Inferior parietal cortex (tissue), 1 donor: ENCODE results near the gene IPPK.
A peak's percentile ranks its signal among the peaks of the same experiment; 100 is the strongest.

Experiments
- DNase-seq: peaks from one replicate; pipeline ENCODE4 v3.0.0-alpha.2; 2016; ENCODE audit errors: extremely low spot score

IPPK gene

DNA sequence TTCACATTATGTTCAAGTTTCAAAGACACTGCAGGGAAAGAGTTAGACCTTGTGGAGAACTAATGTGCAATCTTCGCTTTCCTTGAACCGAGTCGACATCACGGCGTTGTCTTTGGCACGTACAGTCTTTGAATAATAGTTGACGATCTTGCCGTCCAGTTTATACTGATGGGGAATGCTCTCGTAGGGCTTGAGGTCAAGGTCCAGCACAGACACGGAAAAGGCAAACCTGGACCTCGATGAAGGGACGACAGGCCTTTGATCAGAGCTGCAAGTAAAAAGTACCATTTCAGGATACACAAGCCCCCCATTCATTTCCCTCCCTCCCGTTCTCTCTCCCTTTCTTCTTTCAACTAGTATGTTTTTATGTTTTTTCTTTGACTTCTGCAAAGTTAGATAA lies 54.1 kb downstream of the IPPK start:
- DNase-seq: no peak

GRCh38 chr9:92614763-92615461 lies 55.0 kb downstream of the IPPK start:
- DNase-seq: no peak

- no peak for DNase-seq
Measured at GRCh38 chr9:92614123-92614510, 55.8 kb downstream of the IPPK start.

GRCh38 chr9:92613268-92614122 lies 56.4 kb downstream of the IPPK start:
- no peak for DNase-seq

DNA sequence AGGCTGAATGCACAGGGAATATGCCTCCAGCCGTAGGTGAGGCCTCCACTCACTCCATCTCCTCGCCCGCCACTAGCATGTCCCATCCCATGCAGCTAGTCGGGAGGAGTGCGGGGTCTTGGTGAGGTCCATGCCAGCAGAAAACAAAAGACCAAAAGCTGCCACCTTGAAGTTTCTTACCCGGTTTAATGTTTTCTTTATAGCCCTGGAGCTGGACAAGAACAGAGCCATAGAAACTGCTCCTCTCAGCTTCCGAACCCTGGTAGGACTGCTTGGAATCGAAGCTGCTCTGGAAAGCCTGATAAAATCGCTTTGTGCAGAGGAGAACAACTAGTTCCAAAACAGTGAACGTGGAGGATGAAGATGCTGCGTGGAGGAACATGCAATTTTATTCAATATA lies 57.1 kb downstream of the IPPK start:
- peak; percentile 26 for DNase-seq

GRCh38 chr9:92612292-92612691 lies 57.6 kb downstream of the IPPK start:
- DNase-seq: no peak

DNA sequence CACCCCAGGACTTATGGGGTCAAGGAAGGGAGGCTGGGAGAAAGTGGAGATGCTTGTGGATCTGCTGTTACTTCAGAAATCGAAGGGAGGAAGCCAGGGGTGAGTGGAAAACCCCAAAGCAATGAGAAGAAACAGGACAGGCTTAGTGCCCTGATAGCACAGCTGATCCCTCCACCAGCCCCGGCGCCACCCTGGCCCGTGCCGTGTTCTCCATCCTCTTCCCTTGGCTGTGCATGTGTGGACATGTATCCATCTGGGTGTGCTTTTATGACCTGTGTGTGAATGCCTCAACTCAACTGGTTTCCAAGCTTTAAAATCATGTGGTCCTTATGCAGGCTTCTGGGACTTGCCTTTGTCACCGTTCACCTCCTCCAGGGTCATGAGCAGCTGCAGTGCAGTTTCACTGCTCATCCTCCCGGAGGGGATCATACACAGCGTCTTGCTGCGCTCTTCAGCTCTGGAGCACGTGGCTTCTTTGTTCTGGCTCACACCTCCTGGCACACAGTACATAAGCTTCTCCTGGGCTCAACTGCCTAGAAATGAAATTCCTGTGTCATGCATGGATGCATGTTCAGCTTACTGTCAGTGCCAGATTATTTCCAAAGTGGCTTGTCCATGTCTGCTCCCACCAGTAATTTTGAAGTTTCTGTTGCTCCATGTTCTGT lies 58.2 kb downstream of the IPPK start:
- no peak for DNase-seq

DNA sequence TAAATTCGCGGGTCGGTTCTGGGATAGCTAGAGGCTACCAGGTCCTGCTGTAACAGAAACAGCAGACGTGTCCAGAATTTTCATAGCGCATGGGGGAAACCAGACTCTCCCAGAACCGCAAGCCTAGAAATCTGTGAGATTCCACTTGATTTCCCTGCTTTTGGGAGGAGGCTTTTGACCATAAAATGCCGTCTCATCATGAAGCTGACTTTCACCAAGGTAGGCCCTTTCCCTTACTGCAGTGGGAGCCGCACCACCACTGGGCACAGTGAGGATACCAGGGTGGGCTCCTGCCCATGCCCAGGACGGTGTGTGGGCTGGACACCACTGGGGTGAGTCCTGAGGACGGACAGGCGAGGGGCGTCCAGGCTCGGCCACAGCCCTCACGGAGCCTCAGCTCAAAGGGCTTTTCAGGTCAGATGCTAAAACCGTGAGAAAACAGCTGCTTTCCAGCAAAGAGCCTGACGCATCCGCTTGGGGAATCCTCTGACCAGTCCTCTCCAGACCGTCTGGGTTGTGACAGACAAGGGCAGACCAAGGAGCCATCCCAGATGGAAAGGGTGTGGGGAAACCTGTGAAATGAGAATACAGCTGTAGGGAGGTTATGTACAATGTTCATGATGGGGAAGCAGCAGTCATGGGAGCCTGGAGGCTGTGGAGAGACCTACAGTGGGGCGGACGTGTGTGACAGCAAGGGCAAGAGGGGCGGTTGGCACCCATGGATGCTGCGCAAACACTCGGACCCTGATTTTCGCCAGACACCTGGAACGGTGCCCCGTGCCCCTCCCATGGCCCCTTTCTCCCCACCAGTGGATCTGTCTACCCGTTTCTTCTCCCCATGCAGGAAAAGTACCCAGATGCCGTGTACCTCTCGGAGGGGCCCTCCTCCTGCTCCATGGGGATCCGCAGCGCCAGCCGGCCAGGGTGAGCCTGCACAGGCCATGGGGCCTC lies 59.2 kb downstream of the IPPK start:
- DNase-seq: no peak

- DNase-seq: peak; percentile 31
Measured at GRCh38 chr9:92608909-92609445, 61.0 kb downstream of the IPPK start.

DNA sequence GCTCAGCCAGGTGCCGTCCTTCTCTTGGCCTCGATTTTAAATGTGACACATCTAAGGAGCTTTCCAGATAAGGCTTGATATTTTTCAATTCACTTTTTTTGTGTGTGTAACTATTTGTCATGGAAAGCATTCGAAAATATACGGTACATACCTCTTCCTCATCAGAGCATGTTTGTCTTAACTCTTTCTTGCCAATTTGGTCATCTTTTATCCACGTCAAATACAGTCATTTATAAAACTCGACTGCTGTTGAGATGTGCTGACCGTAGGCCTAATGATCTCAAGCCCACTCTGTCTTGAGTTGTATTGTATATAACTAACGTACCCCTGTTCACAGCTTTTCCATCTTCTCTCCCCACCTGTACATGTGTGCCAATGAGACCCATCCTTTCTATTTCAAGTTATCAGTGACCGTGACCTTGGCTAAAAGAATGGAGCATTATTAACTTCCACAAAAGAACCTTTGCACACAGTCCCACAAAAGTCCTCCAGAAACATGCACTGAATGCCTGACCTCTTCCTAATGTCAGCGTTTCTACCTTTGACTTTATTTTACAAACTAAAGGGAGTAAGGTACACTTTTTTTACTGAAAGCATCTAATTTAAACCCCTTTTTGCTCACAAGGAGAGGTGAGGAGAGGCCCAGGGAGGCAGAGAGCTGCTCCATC lies 61.6 kb downstream of the IPPK start:
- DNase-seq: no peak

- DNase-seq: no peak
Measured at GRCh38 chr9:92607773-92608172, 62.2 kb downstream of the IPPK start.

- DNase-seq: no peak
Measured at GRCh38 chr9:92607088-92607487, 62.8 kb downstream of the IPPK start.

DNA sequence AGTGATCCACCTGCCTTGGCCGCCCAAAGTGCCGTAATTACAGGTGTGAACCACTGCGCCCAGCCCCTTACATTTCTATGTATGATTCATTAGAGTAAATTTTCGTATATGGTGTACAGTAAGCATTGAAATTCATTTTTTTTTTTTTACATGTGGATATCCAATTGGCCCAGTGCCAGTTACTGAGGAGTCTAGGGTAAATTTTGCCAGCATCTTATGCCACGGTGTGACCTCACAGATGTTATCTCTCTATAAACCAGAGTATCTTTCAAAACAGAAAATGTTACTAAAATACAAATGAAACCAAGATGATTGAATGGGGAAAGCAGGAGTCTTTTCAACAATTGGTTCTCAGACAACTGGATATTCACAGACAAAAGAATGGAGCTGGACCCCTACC lies 64.7 kb downstream of the IPPK start:
- no peak for DNase-seq

- no peak for DNase-seq
Measured at GRCh38 chr9:92603990-92604389, 65.9 kb downstream of the IPPK start.

- no peak for DNase-seq
Measured at GRCh38 chr9:92603100-92603499, 66.8 kb downstream of the IPPK start.

- DNase-seq: no peak
Measured at GRCh38 chr9:92602413-92602812, 67.5 kb downstream of the IPPK start.

GRCh38 chr9:92601451-92601850 lies 68.5 kb downstream of the IPPK start:
- DNase-seq: no peak

GRCh38 chr9:92600462-92601261 lies 69.3 kb downstream of the IPPK start:
- DNase-seq: no peak

DNA sequence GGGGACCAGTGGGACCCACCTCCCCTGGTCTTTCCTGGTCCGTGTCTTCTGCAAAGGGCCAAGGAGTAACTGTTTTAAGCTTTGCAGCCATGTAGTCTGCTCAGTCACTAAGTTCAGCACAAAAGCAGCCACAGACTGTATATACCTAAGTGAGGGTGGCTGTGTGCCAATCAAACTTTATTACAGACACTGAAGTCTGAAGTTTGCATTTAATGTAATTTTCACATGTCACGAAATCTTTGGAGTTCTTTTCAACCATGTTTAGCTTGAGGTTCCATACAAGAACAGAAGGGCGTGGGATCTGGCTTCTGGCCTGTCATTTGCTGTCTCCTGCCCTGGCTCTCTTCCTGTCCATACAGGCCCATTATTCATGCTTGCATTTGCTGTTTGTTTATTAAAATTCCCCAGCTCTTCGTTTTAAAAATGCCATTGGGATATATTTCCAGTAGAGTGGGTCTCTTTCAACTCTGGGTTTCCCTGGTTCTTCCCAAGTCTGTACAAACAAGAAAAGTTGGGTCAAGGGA lies 69.9 kb downstream of the IPPK start:
- no peak for DNase-seq

DNA sequence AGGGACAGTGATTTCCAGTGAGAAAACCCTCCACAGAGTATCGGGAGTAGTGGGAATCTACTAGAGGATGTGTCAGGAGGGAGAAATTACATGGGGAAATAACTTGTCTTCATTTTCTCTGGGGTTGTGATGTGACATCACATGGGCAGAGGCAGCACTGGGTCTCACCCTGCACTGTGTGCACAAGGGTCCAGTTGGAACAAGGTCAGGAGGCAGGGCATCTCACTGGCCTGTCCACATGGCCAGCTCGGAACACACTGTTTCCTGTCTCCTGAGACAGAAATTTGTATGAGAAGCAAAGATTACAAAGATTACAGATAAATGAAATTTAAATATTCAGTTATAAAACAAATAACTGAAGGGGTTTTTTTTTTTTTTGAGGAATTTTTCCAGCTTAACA lies 71.5 kb downstream of the IPPK start:
- no peak for DNase-seq
